ENCODE results near the gene YBEY.

YBEY gene

GRCh38 chr21:46252840-46253239 lies 33.3 kb upstream of the YBEY start:
- no peak for ATAC-seq
- TF ChIP-seq, protein P1, sequence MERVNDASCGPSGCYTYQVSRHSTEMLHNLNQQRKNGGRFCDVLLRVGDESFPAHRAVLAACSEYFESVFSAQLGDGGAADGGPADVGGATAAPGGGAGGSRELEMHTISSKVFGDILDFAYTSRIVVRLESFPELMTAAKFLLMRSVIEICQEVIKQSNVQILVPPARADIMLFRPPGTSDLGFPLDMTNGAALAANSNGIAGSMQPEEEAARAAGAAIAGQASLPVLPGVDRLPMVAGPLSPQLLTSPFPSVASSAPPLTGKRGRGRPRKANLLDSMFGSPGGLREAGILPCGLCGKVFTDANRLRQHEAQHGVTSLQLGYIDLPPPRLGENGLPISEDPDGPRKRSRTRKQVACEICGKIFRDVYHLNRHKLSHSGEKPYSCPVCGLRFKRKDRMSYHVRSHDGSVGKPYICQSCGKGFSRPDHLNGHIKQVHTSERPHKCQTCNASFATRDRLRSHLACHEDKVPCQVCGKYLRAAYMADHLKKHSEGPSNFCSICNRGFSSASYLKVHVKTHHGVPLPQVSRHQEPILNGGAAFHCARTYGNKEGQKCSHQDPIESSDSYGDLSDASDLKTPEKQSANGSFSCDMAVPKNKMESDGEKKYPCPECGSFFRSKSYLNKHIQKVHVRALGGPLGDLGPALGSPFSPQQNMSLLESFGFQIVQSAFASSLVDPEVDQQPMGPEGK (CRISPR knock-in tag; IDR thresholded peaks at IDR 0.05; ENCODE audit: borderline replicate concordance): no peak
- TF ChIP-seq ZNF70 (CRISPR knock-in tag; IDR thresholded peaks at IDR 0.05) (no peak), ARNTL (CRISPR knock-in tag; IDR thresholded peaks at IDR 0.05; ENCODE audit: borderline replicate concordance, low read depth) (no peak), ZNF8 (CRISPR knock-in tag; IDR thresholded peaks at IDR 0.05) (no peak), ZC3H10 (CRISPR knock-in tag; IDR thresholded peaks at IDR 0.05) (no peak), ZNF565 (CRISPR knock-in tag; conservative IDR thresholded peaks at IDR 0.05; ENCODE audit: low read depth) (no peak), RARB (CRISPR knock-in tag; IDR thresholded peaks at IDR 0.05) (no peak), GLIS3 (CRISPR knock-in tag; IDR thresholded peaks at IDR 0.05) (no peak), TCF4 (CRISPR knock-in tag; IDR thresholded peaks at IDR 0.05; ENCODE audit: borderline replicate concordance) (no peak)
- TF ChIP-seq, protein P2, sequence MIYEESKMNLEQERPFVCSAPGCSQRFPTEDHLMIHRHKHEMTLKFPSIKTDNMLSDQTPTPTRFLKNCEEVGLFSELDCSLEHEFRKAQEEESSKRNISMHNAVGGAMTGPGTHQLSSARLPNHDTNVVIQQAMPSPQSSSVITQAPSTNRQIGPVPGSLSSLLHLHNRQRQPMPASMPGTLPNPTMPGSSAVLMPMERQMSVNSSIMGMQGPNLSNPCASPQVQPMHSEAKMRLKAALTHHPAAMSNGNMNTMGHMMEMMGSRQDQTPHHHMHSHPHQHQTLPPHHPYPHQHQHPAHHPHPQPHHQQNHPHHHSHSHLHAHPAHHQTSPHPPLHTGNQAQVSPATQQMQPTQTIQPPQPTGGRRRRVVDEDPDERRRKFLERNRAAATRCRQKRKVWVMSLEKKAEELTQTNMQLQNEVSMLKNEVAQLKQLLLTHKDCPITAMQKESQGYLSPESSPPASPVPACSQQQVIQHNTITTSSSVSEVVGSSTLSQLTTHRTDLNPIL (CRISPR knock-in tag; IDR thresholded peaks at IDR 0.05; ENCODE audit: low read depth): no peak

- TF ChIP-seq ZNF70 (CRISPR knock-in tag; IDR thresholded peaks at IDR 0.05): no peak
- no peak for TF ChIP-seq BACH2 (CRISPR knock-in tag; IDR thresholded peaks at IDR 0.05; ENCODE audit: borderline replicate concordance)
- no peak for TF ChIP-seq ZFP3 (CRISPR knock-in tag; IDR thresholded peaks at IDR 0.05)
- no peak for TF ChIP-seq ZC3H10 (CRISPR knock-in tag; IDR thresholded peaks at IDR 0.05)
- no peak for TF ChIP-seq ESRRG (CRISPR knock-in tag; IDR thresholded peaks at IDR 0.05)
- TF ChIP-seq, protein P3, sequence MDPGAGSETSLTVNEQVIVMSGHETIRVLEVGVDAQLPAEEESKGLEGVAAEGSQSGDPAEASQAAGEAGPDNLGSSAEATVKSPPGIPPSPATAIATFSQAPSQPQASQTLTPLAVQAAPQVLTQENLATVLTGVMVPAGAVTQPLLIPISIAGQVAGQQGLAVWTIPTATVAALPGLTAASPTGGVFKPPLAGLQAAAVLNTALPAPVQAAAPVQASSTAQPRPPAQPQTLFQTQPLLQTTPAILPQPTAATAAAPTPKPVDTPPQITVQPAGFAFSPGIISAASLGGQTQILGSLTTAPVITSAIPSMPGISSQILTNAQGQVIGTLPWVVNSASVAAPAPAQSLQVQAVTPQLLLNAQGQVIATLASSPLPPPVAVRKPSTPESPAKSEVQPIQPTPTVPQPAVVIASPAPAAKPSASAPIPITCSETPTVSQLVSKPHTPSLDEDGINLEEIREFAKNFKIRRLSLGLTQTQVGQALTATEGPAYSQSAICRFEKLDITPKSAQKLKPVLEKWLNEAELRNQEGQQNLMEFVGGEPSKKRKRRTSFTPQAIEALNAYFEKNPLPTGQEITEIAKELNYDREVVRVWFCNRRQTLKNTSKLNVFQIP (CRISPR knock-in tag; IDR thresholded peaks at IDR 0.05; ENCODE audit: borderline replicate concordance, low read depth): no peak
- TF ChIP-seq PPARA (CRISPR knock-in tag; IDR thresholded peaks at IDR 0.05; ENCODE audit: borderline replicate concordance): no peak
- no peak for TF ChIP-seq GLIS3 (CRISPR knock-in tag; IDR thresholded peaks at IDR 0.05)
- TF ChIP-seq OSR1 (CRISPR knock-in tag; IDR thresholded peaks at IDR 0.05): no peak
- no peak for TF ChIP-seq CSDC2 (CRISPR knock-in tag; IDR thresholded peaks at IDR 0.05)
- no peak for TF ChIP-seq ZFP30 (CRISPR knock-in tag; IDR thresholded peaks at IDR 0.05)
- TF ChIP-seq ZNF8 (CRISPR knock-in tag; IDR thresholded peaks at IDR 0.05): no peak
- no peak for ATAC-seq
Observed at GRCh38 chr21:46253610-46254124, 32.5 kb upstream of the YBEY start.

DNA sequence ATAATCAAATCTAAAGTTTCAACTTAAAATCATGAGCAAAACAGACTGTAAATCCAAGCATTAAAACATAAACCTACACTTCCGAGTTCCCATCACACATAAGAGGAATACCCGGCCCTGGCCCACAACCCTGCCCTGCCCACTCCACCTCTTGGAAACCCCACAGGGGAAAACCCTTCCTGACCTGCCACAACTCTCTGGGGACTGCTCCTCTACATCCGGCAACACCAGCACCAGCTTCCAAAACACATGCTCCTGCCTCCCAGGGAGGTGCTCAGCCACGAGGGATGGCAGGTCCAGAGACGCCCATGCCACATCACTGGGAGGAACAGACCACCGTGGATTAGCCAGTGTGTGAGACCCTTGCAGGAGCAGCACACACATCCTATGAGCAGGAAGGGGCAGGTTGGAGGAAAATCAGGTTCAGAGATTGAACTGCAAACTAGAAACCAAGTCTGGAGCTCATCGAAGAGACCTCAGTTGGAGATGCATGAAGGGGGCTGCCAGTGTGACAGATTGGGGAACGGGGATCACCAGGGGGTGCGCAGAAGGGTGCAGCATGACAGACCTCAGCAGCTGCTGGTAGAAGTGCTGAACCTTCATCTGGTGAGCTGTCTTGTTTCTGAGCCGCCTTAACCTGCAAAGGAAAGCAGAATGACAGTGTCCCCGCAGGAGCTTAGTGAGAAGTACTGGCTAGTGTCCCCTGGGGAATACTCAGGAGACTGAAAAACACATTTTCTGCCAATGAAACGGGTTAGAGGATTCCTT lies 31.8 kb upstream of the YBEY start:
- TF ChIP-seq OSR1 (CRISPR knock-in tag; IDR thresholded peaks at IDR 0.05) (no peak), ZFP30 (CRISPR knock-in tag; IDR thresholded peaks at IDR 0.05) (no peak), RARB (CRISPR knock-in tag; IDR thresholded peaks at IDR 0.05) (no peak)
- no peak for ATAC-seq

GRCh38 chr21:46255166-46255565 lies 31.0 kb upstream of the YBEY start:
- TF ChIP-seq, protein P1 (CRISPR knock-in tag; IDR thresholded peaks at IDR 0.05; ENCODE audit: borderline replicate concordance): no peak
- TF ChIP-seq, protein P2 (CRISPR knock-in tag; IDR thresholded peaks at IDR 0.05; ENCODE audit: low read depth): no peak
- no peak for TF ChIP-seq TOX (CRISPR knock-in tag; IDR thresholded peaks at IDR 0.05; ENCODE audit: borderline replicate concordance)
- TF ChIP-seq, protein P3 (CRISPR knock-in tag; IDR thresholded peaks at IDR 0.05; ENCODE audit: borderline replicate concordance, low read depth): no peak
- ATAC-seq: no peak

Data from SK-N-SH treated with all-trans-retinoic acid at 6 μM for 48 hours (cell line).